Stimulated activated naive CD4-positive, alpha-beta T cell (primary cell): ENCODE data around the gene VSNL1.

ENCODE experiments used
- DNase-seq, 6 experiments: peaks; one replicate each; lab custom pipeline; 2025; lab: John Stamatoyannopoulos, UW

VSNL1 gene

DNA sequence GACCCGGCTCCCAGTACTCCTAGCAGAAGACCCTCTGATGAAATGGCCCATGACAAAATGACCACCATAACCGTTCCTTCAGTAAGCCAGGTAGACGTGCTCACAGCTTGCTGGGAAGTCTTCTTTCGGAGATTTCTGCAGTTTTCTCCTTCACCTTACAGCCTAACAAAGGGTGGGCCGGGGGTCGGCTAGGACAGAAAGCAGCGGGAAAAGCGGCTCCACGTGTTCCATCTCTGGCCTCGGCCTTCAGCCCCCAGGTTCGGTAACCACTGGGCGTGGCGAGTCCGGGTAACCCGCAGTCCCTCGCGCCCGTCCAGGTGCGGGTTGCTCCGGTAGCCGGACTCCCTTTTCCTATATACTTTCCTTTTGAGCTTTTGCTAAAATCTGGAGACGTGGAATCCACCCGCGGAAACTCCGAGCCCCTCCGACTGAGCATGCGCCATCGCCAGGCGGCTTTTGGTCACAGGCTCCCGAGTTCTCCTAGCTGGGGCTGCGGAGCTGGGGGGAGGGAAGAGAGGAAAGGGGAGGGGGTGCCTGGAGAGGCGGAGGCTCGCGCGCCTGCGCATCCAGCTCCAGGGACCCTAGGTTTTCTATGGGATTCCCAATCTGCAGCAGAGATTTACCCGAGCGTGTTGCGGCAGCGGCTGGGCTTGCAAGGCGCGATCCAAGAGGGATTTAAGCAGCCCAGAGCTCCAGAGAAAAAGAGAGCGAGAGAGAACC, at the start of gene VSNL1:
Gene VSNL1 (plus strand): TSS at position 604 of the 720 bp plus-strand sequence. CDS start 51,379 bp downstream, outside the sequence.
- DNase-seq: no peak

DNA sequence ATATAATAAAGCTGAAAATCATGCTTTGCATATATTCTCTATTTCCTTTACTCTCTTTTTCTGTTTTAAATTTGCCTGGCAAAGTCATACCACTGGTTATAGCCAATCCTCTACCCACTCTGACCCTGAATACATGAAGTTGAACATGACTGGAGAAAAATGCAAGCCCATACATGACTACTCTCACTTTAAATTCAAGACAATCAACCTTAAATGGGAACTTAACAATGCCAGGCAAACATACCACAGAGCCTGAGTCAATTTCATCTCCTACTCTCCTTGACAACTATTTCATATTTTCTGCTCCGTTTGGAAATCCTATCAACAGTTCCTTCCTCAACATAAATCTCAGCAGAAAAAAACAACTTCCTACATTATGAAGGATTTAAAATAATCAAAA, 44.9 kb upstream of the VSNL1 start:
- DNase-seq: no peak

DNA sequence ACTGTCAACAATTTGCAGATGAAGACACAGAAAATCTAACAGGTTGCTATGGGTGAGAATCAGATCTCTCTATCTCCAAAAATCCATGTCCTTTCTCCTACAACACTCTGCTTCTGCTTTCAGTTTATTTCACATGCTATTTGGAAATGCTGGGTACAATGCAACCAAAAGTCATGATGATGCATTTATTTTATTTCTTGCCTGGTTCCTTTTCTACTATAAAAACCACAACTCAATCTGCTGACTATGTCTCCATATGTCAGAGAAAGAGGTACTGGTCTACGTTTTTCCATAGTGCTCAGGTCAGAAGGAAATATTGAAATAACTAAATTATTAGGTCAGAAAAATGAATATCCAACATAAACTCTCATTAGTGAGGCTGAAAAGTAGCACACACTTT, 42.8 kb upstream of the VSNL1 start:
- DNase-seq: no peak

DNA sequence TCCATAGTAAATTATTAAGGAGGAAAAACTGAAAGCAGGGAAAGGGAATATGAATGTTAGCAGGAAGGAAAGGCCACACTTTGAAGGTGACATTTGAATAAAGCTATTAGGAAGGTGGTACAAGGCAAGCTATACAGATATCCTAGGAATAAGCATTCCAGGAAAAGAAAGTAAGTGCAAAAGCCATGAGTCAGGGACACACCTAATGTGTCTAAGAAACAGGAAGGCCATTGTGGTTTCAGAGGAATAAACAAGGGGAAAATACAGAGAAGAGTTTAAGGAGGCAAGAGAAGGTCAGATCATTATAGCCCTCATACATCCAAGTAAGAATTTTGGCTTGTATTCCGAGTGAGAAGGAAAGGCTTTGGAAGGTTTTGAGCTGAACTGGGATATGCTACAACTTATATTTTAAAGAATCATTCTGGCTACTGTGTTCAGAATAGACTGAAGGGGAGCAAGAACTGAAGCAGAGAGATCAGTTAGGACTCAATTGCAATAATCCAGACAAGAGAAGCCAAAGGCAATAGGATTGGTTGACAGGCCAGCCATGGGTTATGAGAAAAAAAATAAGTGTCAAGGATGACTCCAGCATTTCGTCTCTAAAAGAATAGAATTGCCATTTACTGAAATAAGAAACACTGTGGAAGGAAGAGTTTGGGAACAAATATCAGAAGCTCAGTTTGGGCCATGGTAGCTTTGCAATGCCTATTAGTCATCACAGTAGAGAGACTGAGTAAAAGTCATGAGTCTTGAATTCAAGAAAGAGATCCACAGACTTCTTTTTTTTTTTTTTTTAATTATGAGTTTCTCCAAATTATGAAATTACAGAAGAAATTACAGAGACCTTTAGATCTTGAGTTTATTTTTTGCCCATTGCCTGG, 33.5 kb upstream of the VSNL1 start:
- DNase-seq: no peak

DNA sequence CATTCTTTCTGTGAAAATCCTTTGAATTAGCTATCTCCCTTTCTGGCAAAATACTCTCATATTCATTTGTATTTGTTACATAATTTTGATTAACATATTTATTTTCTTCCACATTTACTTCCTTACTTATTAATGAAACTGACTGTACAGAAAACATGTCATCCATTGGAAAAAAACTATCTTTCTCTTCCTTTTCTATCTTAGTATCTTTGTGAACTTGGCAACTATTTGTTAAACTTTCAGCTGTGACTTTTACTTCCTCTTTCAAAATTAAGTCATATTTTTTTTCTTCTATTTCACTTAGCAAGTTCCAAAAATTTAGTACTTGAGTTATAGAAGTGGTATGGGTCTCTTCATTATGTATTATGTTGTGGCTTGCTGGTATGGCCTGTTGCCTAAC, 24.8 kb upstream of the VSNL1 start:
- no peak for DNase-seq

DNA sequence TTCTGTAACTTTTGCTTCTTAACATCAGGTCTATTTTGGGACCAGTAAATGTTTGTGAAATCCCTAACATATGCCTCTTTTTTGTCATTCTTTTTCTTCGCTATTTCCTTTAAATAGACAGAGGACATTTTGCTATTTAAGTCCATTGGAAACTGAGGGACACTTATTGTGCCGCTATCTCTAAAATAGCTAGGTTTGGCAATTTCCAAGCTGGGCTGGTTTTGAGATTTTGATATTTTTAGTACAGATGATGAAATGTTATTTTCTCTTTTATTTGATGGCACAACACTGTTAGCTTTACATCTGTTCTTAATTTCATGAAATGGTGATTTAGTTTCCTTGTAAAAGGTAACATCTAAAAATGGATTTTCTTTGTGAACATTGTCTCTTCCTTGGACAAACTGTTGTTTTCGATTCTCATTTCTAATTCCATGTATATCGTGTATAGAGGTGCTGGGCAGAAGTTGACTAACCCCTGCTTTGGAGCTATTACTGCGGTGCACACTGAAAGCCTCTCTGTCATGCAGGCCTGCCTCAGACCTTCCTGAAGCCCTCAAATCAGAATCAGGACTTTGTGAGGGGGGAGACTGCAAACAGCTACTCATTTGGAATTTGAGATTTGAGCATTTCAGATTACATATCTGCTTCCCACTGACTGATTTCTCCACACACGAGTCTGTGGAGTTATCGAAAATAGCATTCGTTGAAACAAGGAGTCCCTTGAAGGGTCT, 22.9 kb upstream of the VSNL1 start:
- DNase-seq: no peak

DNA sequence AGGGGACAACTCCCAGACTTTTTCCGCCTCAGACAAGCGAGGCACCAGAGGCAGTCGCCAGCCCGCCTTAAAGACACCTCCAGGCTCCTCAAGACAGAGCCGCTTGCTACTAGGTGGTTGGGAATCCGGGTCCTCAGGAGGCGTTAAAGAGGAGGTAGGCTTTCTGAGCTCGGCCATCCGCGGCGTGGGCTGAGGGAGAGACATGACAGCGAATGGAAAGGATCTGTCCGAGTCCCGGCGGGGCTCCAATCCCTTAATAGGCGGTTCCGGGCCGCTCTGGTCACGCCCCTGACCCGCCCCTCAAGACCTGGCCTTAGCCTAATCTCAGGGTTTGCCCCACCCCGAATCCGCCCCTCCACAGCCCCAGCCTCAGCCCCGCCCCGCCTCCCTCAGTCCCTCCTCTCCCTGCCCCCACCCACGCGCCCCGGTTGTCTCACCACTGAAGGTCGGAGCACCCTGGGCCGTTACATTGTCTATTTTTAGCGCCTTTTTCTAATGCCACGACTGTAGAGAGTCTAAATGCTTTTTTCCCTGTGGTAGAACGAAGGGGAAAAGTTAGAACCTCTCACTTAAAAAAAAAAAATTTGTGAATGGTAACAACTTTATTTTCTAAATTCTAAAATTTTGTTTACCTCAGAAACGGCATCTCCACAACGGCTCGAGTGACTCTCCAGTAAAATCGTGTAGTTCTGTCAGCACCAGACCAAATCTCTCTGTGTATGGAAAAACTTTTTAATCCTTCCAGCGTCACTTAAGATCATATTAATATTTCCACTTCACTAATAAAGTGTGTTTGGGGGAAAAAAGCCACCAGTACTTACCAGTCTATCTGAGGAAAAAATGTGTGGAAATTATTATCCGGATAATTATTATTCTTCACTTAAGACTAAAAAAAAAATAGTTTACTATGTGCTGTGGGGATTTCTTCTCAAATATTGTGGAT, 22.0 kb upstream of the VSNL1 start, which contains the start of gene RAD51AP2:
Gene RAD51AP2 (minus strand): TSS at position 229 of the 943 bp plus-strand sequence. CDS start 25 bp downstream, at position 204.
- DNase-seq: no peak

DNA sequence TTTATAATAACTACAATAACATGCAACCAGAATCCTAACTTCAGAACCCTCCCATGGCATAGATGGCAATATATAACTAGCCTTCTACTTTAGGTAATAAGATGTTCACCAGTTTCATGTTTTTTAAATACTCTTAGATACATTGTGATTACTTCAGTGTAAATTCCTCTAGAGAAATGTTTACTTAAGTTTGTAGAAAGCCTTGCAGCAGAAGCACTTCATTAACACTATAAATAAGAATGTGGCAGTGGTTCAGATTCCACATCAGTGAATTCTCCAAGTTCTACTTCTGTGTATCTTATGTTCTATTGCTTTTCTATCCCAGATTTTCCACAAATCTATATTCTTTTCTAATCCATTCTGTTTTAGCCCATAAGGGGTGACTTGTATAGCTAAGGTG, 21.0 kb upstream of the VSNL1 start:
- no peak for DNase-seq

DNA sequence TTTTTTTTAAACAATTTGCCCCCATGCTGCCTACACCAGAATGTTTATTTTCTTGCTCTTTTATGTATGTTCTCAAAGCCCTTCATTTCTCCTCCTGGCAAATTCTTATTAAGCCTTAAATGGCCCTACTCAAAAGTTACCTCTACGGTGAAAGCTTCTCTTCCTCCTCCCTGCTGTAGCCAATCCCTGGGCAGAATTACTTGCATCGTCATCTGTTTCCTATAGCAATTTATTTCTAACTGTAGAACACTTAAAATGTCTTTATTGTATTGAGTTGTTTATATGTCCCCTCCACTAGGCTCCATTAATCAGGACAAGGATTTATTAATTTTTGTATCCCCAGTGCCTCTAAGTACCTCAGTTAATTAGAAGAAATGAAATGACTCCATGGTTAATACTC, 19.7 kb upstream of the VSNL1 start:
- DNase-seq: no peak

DNA sequence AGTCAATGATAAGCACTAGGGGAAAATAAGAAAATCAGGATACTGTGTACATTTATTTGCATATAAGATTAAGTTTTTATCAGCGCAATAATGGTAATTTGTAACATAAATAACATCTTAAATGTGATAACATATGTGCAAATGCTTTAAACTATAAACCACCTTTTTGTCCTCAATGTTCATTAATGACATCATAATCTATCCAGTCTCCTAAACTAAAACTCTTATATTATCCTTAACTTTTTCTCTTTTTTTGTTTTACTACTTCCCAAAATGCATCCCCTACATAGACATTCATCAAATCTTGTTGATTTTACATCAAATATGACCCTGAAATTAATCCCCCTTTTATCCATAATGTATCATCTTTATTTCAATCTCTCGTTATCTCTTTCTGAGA, 18.9 kb upstream of the VSNL1 start:
- no peak for DNase-seq

DNA sequence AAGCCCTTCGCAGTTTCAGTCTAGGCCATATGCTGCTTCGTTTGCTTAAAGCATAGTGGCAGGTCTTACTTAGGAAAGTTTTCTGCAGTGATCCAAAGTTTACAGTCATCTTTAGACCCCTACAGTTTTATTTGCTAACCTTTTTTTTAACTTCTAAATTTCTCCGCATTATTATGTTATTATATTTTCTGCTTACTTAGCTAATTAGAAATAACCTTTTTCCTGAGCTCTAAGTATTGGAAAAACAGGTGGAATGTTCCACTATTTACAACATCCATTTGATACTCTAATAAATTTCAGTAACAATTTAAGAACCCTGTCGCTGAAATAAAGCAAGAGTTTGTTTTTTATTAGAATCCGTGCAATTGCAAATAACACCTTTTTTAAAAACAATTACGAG, 18.2 kb upstream of the VSNL1 start:
- DNase-seq: no peak

DNA sequence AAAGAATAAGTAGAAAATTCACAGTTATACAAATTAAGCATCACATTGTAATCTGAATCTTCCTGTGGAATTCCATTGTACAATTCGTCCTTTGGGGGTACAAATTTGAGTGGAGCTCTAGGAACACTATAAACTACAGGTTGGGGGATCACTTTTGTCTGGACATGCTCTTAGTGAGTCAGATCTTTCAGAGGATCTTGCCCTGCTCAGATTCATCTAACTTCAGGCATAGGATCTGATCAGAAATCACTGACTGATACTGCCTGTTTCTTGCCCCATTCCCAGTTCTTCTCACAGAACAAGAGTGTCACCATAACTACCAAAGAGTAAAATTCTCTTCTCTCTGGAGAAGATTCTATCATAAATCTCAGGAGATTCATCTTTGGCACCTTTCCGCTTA, 10.7 kb upstream of the VSNL1 start:
- no peak for DNase-seq

DNA sequence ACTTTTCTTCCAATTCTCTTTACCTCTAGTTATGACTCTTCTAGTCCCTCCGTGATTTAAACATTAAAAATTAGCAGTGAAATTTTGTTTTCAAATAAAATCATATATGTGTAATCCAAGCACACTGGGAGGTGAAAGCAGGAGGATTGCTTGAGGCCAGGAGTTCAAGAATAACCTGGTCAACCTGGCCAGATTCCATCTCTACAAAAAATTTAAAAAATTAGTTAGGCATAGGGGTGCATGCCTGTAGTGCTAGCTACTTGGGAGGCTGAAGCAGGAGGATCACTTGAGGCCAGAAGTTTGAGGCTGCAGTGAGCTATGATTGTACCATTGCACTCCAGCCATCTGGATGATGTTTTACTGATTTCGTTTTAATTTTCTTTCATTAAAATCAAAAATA, 7.0 kb upstream of the VSNL1 start:
- no peak for DNase-seq

DNA sequence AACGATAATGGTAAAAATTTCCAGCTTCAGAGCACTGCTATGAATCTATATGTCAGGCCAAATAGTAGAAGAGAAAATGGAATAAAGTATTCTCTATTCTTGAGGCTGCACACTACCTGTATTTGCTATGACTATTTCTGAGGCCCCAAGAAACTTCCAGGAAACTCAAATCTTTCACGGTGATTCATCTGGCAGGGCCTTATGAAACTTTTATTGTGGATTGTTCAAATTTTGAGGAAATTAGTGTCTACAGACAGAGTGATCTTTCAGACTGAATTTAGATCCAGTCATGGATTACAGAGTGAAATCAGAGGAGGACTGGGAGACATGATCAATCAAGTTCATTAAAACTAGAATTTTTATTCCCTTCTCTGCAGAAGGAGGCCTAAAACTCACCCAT, 4.1 kb upstream of the VSNL1 start:
- no peak for DNase-seq

DNA sequence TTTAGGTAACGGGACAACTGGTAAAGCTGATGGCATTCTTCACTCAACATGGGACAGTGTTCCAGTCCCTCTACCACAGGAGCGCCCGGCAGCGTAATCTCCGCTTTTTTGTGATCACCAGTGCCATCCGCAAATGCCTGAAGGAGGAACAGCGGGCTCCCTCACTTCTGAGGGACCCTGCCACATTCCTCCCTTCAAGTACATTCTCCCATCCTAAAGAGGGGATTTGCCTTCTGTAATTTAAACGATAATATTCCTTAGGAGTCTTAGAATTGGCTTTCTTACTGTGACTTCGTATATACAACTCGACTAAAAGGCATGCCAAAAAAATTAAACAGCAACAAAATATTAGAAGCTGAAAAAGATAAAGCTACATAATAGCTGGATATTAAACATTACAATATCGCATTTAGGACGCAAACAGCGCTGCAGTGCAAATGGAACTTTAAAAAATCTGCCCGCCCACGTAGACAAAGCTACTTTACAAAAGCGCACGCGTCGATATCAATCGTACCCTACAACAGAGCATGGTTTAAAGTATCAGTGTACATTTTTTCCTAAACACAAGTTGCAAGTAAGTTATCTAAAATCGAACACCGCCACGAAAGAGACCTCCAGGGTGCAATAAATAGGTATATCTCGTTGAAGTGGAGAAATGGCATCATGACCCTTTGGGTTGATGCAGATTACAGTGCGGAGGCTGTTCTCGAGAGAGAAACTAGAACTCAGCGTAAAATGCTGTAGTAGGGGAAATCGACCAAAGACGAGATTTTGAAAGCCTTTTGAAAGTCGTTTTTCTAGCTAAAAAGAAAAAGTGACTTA, 2.3 kb upstream of the VSNL1 start:
- no peak for DNase-seq

DNA sequence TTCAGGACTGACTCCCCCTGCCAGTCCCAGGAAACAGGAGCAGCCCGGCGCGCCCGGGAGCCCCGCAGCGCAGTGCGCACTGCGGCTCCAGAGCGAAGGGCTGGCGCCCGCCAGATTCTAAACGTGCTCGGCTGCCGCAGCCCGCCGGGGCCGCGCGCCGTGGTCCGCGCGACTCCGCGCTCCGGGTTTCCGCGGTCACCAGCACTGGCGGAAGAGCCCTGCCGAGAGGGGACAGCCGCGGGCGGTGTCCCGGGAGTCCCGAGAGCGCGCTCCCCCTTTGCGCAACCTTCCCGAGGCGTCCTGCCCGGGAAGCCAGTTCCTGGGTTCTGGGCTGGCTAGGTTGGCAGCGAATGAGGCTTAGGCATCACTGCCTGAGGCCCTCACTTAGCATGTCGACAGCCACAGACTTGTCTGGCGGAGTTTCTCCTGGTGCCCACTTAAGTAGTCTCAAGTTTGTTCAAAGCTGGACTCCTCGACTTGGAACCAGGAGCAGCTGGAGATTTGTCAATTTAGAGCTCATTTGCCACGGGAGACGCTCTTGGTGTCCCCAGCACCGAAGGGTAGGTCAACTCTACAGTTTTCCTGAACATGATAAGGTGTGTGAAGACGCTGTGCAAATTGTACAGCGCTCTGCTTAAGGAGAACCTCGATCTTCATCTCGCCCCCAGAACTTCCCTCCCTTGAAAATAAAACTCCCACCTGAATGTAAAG, 1.5 kb upstream of the VSNL1 start:
- no peak for DNase-seq

DNA sequence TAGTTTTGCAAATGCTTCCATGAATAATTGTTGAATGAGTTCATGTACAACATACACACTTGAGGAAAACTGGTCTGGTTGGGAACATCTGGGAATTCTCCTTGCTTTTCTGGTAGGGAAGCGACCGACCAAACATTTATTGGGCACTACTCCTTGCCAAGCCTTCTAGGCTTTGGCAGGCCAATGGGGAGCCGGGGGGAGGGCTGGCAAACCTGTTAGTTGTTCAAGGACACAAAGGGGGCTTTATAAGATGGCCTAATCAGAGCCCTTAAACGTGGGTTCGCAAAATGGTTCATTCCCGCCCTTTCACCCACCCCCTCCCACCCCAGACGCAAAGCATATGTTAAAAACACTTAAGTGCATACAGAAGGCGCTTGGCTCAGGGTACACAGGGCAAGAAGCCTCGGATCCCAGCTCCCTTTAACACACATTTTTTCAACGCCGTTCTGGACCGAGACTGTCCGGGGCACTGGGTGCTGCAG, 844 bp upstream of the VSNL1 start:
- no peak for DNase-seq

DNA sequence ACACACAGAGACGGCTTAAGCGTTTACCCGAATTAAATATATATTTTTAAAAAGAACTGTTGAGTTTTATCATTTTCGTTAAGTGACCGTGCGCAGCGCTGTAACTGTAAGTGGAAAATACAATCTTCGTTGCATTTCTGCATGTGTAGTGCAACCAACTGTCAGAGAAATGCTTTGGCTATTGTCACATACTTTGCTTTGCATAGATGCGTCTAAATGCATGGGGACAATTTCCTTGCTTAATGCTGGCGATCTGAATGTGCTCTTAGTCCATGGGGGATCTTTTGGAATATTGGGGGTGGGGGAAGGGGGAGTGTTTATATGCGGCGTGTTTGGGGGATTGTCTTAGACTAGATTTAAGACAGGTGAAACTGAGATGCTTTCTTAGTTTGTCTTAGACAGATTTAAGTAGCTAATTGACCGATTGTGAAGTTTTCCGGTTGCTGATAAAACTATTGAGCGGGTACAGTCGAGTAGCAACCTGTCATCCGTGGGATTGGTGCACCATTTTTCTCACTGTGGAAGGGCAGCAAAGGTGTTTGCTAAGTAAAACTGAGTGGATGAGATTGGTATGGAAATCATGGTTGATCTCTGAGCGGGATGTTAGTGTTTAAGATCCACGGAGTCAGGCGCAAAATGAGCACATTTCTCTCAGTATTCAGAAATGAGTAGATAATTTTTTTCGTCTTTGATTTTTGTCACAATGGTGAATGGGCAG, 476 bp downstream of the VSNL1 start:
- no peak for DNase-seq

DNA sequence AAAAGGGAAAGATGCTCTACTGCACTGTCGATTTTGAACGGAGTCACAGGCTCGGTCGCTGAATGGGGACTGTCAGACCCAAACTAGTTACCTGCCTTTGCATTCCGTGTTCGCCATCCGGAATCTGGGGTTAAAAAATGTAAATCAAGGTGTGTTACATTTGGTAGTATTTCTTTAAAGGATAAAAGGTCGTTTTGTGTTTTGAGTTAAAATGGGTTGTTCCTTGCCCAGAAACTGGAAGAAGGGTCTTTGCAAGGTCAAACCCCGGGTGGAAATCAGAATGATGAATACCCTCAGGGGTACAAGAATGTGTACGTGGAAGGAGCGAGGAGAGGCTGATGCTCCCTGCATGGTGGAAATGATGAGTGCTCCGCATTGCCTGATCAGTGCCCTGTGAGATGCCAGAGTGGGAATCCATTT, 1.0 kb downstream of the VSNL1 start:
- DNase-seq: no peak
